ENCODE measurements around the gene PLAU. TPM values are rescaled to one million over a fixed set of nuclear protein-coding genes. Genes with fewer than 3 reads are reported as not detected.
"Not testable (repeated sequence)": the region's sequence is repeated elsewhere in the genome, so short reads cannot be mapped to it uniquely, and the experiment has no call there.

PLAU gene
- total and polyA plus RNA-seq, 10 of the 15 experiments (the other 5 are each of a cell fraction or from before 2014, with no cell fraction given) = 2.5 to 20.9 (median 11.5) TPM

GRCh38 chr10:73917566-73918305 is 6.8 kb downstream of the PLAU start:
- Histone ChIP-seq H3K9ac (ENCODE audit: control insufficient read depth, insufficient read depth, low read length) (no peak overlapping the region), H3K9me3 (replicated peaks; ENCODE audit: control insufficient read depth, insufficient read depth, low read length) (peaks cover 15% of the 10 kb centered on the region), H3K36me3 (ENCODE audit: control insufficient read depth in 2 of 2, insufficient read depth in 2 of 2, low read length in 1 of 2) (no peaks in the 10 kb centered on the region), H3K27ac (ENCODE audit: control insufficient read depth, insufficient read depth) (no peak overlapping the region), H3K4me2 (ENCODE audit: control insufficient read depth, insufficient read depth) (no peak overlapping the region), H3K4me1 (ENCODE audit: control insufficient read depth, insufficient read depth, low read length) (peaks cover 6% of the 10 kb centered on the region; the same call in 1 of the 2 replicates), H3K79me2 (ENCODE audit: control insufficient read depth, insufficient read depth, low read length) (no peaks in the 10 kb centered on the region), H3K27me3 (replicated peaks in 1 of 2; ENCODE audit: control insufficient read depth in 2 of 2, insufficient read depth in 2 of 2, low read length in 1 of 2) (no peaks in the 10 kb centered on the region), H4K20me1 (ENCODE audit: control insufficient read depth, insufficient read depth) (no peaks in the 10 kb centered on the region), H3K4me3 (no peak overlapping the region), H2AFZ (ENCODE audit: control insufficient read depth, low read depth, low read length) (no peak overlapping the region)
- intact Hi-C loops (cut with micrococcal nuclease; ENCODE audit: unreplicated experiment) (no loop called here), in situ Hi-C loops (cut with MboI) (no loop called here)
- no peak for TF ChIP-seq NFYB (IDR thresholded peaks at IDR 0.05; ENCODE audit: insufficient read depth, low read depth, low read length)
- no peak for TF ChIP-seq RCOR1 (conservative IDR thresholded peaks at IDR 0.05; ENCODE audit: low read depth, low read length)
- TF ChIP-seq, protein P1, sequence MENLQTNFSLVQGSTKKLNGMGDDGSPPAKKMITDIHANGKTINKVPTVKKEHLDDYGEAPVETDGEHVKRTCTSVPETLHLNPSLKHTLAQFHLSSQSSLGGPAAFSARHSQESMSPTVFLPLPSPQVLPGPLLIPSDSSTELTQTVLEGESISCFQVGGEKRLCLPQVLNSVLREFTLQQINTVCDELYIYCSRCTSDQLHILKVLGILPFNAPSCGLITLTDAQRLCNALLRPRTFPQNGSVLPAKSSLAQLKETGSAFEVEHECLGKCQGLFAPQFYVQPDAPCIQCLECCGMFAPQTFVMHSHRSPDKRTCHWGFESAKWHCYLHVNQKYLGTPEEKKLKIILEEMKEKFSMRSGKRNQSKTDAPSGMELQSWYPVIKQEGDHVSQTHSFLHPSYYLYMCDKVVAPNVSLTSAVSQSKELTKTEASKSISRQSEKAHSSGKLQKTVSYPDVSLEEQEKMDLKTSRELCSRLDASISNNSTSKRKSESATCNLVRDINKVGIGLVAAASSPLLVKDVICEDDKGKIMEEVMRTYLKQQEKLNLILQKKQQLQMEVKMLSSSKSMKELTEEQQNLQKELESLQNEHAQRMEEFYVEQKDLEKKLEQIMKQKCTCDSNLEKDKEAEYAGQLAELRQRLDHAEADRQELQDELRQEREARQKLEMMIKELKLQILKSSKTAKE (IDR thresholded peaks at IDR 0.05; ENCODE audit: low read depth, poor library complexity, severe bottlenecking) = no peak
- TF ChIP-seq ATF3 (IDR thresholded peaks at IDR 0.05; ENCODE audit: borderline replicate concordance, extremely low read depth, low read depth, low read length) = no peak
- TF ChIP-seq FOXM1 (IDR thresholded peaks at IDR 0.05; ENCODE audit: low read depth, low read length) = no peak
- no peak for TF ChIP-seq POLR2AphosphoS2 (IDR thresholded peaks at IDR 0.05; ENCODE audit: low read depth, low read length)
- no peak for TF ChIP-seq CEBPB (IDR thresholded peaks at IDR 0.05; ENCODE audit: borderline replicate concordance in 1 of 2, low read depth in 2 of 2, low read length in 2 of 2)
- 94% methylated on average over 3 of the region's 3 CpGs for WGBS (ENCODE audit: insufficient coverage, insufficient replicate concordance, low lambda C conversion rate, missing lambda C conversion rate)
- FAIRE-seq (no peak), ATAC-seq (no peak), DNase-seq (ENCODE audit: low read depth, low spot score) (no peak)
- SMC1A ChIA-PET (ENCODE audit: uncharacterized antibody, unreplicated experiment) = interaction anchor here (0.6 to 34.4 kb wide), 9 partner anchors 9 to 62 kb away, joined by 3 to 1048 read pairs (median 5); no protein-coding TSS in a partner anchor
- POLR2A ChIA-PET = interaction anchor here (1.0 to 3.0 kb wide), 6 partner anchors 9 to 19 kb away, joined by 3 to 11 read pairs (median 4); no protein-coding TSS in a partner anchor
- RAD21 ChIA-PET (ENCODE audit: unreplicated experiment) = interaction anchor here (0.6 to 5.6 kb wide), 4 partner anchors 9 to 29 kb away, joined by 3 to 38 read pairs (median 8); no protein-coding TSS in a partner anchor
- BruUV-seq (replicated peaks) = no TSS peak
- CTCF ChIA-PET = interaction anchor here (1.3 to 5.7 kb wide), 6 partner anchors 11 to 164 kb away, joined by 3 to 39 read pairs (median 6); no protein-coding TSS in a partner anchor

- FAIRE-seq; H3K36me3 ChIP-seq (ENCODE audit: control insufficient read depth in 2 of 2, insufficient read depth in 2 of 2, low read length in 1 of 2); BruUV-seq (replicated peaks); H3K27ac ChIP-seq (ENCODE audit: control insufficient read depth, insufficient read depth); ATAC-seq; H2AFZ ChIP-seq (ENCODE audit: control insufficient read depth, low read depth, low read length); H3K79me2 ChIP-seq (ENCODE audit: control insufficient read depth, insufficient read depth, low read length); DNase-seq (ENCODE audit: low read depth, low spot score); H3K4me3 ChIP-seq; H3K4me1 ChIP-seq (ENCODE audit: control insufficient read depth, insufficient read depth, low read length); intact Hi-C loops (cut with micrococcal nuclease; ENCODE audit: unreplicated experiment); H3K4me2 ChIP-seq (ENCODE audit: control insufficient read depth, insufficient read depth); H3K27me3 ChIP-seq (replicated peaks in 1 of 2; ENCODE audit: control insufficient read depth in 2 of 2, insufficient read depth in 2 of 2, low read length in 1 of 2); in situ Hi-C loops (cut with MboI); H3K9ac ChIP-seq (ENCODE audit: control insufficient read depth, insufficient read depth, low read length); H4K20me1 ChIP-seq (ENCODE audit: control insufficient read depth, insufficient read depth): not testable (repeated sequence)
- SMC1A ChIA-PET (ENCODE audit: uncharacterized antibody, unreplicated experiment) = interaction anchor here (0.7 to 34.4 kb wide), 8 partner anchors 9 to 160 kb away, joined by 3 to 1048 read pairs (median 6); no protein-coding TSS in a partner anchor
- POLR2A ChIA-PET = interaction anchor here (0.5 to 3.0 kb wide), 9 partner anchors 9 to 907 kb away, joined by 3 to 11 read pairs (median 5); no protein-coding TSS in a partner anchor
- peaks cover 15% of the 10 kb centered on the region for H3K9me3 ChIP-seq (replicated peaks; ENCODE audit: control insufficient read depth, insufficient read depth, low read length)
- RAD21 ChIA-PET (ENCODE audit: unreplicated experiment) = interaction anchor here (0.8 to 5.6 kb wide), 9 partner anchors 9 to 70 kb away, joined by 3 to 38 read pairs (median 3); no protein-coding TSS in a partner anchor
- CTCF ChIA-PET = interaction anchor here (0.7 to 5.7 kb wide), 8 partner anchors 10 to 206 kb away, joined by 3 to 39 read pairs (median 8); no protein-coding TSS in a partner anchor
- 95% methylated on average over 7 of the region's 8 CpGs for WGBS (ENCODE audit: insufficient coverage, insufficient replicate concordance, low lambda C conversion rate, missing lambda C conversion rate)
Observed at GRCh38 chr10:73919481-73919880, 8.5 kb downstream of the PLAU start.

All from GM12878 (cell line).